ENCODE data around the gene MED10.

The MED10 gene

GRCh38 chr5:6356578-6357164 lies 21.7 kb downstream of the MED10 start:
- DNase-seq (ENCODE audit: low read depth), result no peak
- no peak overlapping the region for H3K4me3 ChIP-seq (ENCODE audit: low read depth, low read length)
- TF ChIP-seq CTCF (IDR thresholded peaks at IDR 0.05; ENCODE audit: low read depth, low read length, missing control alignments), result no peak
- in situ Hi-C loops (cut with HindIII; ENCODE audit: low sequenced_read_pairs), result no loop called here

DNA sequence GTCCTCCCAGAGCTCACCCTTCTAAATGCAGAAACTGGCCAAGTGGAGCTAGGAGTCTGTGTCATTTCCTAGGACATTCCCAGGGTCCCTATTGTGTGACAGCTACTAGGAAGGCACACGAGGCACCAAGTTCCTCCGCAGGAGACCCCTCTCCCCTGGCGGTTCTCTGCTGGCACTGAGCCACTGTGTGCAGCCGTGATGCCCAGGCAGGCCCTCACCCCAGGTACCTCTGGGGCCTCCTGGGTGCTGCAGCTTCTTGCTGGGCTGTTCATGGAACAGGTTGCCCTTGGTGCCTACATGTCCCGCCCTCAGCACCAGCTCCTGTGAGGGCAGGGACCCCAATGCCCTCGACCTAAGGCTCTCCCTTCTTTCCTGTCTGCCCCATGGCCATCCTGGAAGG lies 23.1 kb downstream of the MED10 start:
- no peak for TF ChIP-seq CTCF (IDR thresholded peaks at IDR 0.05; ENCODE audit: low read depth, low read length, missing control alignments)
- no peak overlapping the region for H3K4me3 ChIP-seq (ENCODE audit: low read depth, low read length)
- DNase-seq (ENCODE audit: low read depth), result no peak
- in situ Hi-C loops (cut with HindIII; ENCODE audit: low sequenced_read_pairs), result no loop called here

DNA sequence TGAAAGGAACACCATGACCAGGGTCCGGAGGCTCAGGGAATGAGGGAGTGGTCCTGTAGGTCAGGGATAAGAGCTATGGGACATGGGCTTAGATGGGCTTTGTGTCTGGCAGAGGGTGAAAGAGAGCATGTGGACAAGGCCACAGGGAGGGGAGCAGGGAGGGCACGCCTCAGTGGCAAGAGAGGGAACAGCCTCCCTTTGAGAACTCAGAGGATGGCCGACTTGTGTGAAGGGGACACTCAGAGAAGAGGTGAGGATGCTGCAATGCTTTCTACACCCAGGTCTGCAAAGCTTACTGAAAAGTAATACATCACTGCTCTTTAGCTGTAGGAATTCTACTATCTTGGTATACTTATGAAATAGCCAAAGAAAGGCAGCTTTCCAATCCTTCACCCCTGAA lies 23.5 kb downstream of the MED10 start:
- TF ChIP-seq CTCF (IDR thresholded peaks at IDR 0.05; ENCODE audit: low read depth, low read length, missing control alignments), result no peak
- no peak overlapping the region for H3K4me3 ChIP-seq (ENCODE audit: low read depth, low read length)
- no peak for DNase-seq (ENCODE audit: low read depth)
- in situ Hi-C loops (cut with HindIII; ENCODE audit: low sequenced_read_pairs), result no loop called here

DNA sequence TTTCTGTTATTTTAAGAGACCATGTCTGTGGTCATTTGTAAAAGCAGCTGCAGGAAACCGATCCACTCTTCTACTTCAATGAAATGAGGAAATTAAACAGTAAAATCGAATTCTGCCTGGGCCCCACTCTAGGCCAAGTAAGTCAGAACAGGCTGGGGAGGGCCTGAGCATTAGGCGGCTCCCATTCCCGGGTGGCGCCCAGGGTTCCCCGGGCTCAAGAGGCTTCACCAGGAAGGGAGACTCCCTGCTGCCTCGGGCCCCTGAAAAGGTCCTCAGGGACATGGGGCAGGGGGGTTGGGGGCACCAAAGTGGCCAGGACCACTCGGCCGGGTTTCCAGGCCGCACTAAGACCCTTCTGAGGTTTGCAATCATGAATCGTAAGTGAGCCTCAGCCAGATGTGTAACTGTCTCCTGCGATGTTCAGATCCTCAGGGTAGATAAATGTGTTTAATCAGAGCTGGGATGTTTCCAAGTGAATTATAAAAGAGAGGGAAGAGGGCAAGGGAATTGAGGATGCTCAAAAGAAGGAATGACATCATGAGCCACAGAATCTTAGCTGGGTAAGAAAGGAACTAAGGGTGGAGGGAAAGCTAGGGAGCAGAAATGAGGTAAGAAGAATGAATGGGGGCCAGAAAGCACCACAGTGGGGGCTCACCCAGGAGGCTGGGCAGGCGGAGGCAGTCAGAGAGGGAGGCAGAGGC lies 24.6 kb downstream of the MED10 start:
- in situ Hi-C loops (cut with HindIII; ENCODE audit: low sequenced_read_pairs), result no loop called here
- DNase-seq (ENCODE audit: low read depth), result no peak
- TF ChIP-seq CTCF (IDR thresholded peaks at IDR 0.05; ENCODE audit: low read depth, low read length, missing control alignments), result no peak
- no peak overlapping the region for H3K4me3 ChIP-seq (ENCODE audit: low read depth, low read length)

DNA sequence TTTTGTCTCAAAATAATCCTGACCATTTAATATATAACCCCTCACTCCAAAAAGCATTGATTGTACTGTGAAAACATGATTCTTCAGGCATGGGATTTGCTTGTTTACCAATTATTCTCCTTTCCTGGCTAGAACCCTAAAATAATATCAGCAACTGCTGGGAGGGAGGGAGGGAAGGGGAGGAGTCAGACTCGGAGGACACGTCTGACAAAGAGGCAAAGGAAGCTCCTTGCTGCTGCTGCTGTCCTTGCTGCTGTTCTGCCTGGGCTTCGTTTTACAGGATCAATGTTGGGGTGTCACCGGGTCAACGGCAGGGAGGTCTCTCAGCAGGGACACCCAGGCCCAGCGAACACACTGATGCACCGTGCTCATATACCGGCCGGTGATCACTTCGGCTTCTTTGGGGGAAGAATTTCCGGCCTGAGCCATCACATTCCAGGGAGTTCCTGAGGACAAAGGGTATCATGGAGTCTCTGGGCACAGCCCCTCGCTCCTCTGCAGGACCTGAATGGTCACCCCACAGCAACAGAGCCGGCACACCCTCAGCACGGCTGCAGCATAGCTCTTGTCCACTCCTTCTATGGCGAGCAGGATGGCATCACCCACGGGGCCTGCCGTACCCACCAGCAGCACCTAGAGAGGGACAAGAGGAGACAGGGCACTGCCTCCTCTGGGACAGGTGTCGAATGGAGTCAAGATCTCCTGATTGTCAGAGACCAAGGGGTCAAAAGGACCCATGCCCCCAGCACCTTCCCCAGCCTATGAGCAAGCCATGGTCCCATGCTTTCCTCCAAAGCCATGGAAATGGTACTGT lies 27.9 kb downstream of the MED10 start:
- H3K4me3 ChIP-seq (ENCODE audit: low read depth, low read length), result no peak overlapping the region
- in situ Hi-C loops (cut with HindIII; ENCODE audit: low sequenced_read_pairs), result no loop called here
- no peak for DNase-seq (ENCODE audit: low read depth)
- no peak for TF ChIP-seq CTCF (IDR thresholded peaks at IDR 0.05; ENCODE audit: low read depth, low read length, missing control alignments)

DNA sequence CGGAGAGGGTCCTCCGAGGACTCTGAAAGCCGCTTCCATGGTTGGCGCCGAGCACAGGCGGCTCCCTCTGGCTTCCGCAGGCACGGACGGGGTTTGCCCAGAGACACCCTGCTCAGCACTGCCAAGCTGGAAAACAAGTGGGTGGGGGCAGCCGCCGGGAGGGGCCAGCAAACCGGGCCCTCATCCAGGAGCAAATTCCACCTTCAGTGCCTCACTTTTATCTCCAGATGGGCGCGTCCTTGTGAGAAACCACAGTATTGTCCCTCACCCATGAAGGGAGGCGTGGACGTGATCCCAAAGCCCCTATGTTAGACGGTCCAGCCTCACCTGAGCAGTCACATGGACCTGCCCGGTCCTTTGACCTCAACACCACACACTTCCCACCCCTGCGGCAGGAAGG lies 29.0 kb downstream of the MED10 start:
- H3K4me3 ChIP-seq (ENCODE audit: low read depth, low read length), result no peak overlapping the region
- TF ChIP-seq CTCF (IDR thresholded peaks at IDR 0.05; ENCODE audit: low read depth, low read length, missing control alignments), result no peak
- no peak for DNase-seq (ENCODE audit: low read depth)
- in situ Hi-C loops (cut with HindIII; ENCODE audit: low sequenced_read_pairs), result no loop called here

All from astrocyte of the cerebellum (primary cell).